HFF-Myc (cell line): ENCODE results near the gene KRTAP4-5.

Experiments
- DNase-seq: peaks from one replicate; pipeline ENCODE4 v3.0.0-alpha.2; 2011; ENCODE audit warnings: low read depth; ENCODE audit errors: extremely low read depth
- H3K4me3 ChIP-seq: replicated peaks from 2 replicates; pipeline ENCODE4 v1.5.1; 2011; ENCODE audit warnings: low read depth, mild to moderate bottlenecking, control low read depth, low read length
- CTCF ChIP-seq: IDR thresholded peaks from 2 replicates; pipeline ENCODE4 v1.5.1; 2012; ENCODE audit warnings: mild to moderate bottlenecking, low read depth, low read length, control low read depth; ENCODE audit errors: missing control alignments

KRTAP4-5 gene

GRCh38 chr17:41178843-41179616, 29.4 kb upstream of the KRTAP4-5 start:
- TF ChIP-seq CTCF: no peak
- no peak overlapping the region for H3K4me3 ChIP-seq
- no peak for DNase-seq

DNA sequence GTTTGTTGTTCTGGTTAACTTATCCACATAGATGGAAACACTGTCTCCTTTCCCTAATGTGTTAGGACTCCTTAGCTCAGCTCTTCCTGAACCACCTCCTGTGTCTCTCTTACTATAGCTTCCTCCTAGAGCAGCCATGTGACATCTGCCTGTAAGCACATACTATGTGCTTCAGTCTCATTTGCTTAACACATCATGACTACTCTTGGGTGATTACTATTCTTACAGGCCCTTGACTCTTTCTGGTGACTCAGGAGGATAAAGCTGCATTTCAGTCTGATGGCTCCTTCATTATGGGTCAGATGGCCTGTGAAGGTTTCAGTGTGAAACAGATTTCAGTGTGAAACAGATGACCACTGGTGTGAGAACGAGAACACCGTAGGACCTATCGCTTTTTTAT, 28.7 kb upstream of the KRTAP4-5 start:
- no peak for TF ChIP-seq CTCF
- no peak for DNase-seq
- H3K4me3 ChIP-seq: no peak overlapping the region

GRCh38 chr17:41177727-41178271, 28.2 kb upstream of the KRTAP4-5 start, which contains the start of gene KRTAP4-2:
TSS of gene KRTAP4-2 (minus strand) at chr17:41178221. CDS start at chr17:41178164, 57 bp downstream.
- H3K4me3 ChIP-seq: no peak within 1 kb of the TSS
- TF ChIP-seq CTCF: no peak
- no peak for DNase-seq

GRCh38 chr17:41176744-41177387, 27.2 kb upstream of the KRTAP4-5 start:
- TF ChIP-seq CTCF: no peak

DNA sequence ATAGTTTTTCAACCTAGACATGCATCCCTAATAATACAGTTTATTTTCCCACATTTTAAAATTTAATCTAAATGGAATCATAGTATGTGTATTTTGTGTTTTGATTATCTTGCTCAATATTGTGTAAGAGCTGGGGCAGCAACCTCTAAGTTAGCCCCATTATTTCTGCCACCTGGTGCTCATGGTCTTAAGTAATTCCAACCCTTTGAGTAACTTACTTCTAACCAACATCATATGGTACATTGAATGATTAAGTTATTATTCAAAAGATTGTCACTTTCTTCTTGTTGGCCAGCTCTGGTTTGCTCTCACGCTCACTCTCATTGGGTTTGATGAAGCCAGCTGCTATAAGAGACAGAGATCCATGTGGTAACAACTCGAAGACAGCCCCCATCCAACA, 22.3 kb upstream of the KRTAP4-5 start:
- no peak overlapping the region for H3K4me3 ChIP-seq
- no peak for TF ChIP-seq CTCF
- DNase-seq: no peak

More at GRCh38 chr17:41176744-41177387, 27.2 kb upstream of the KRTAP4-5 start:
- no peak overlapping the region for H3K4me3 ChIP-seq
- DNase-seq: no peak

- TF ChIP-seq CTCF: no peak
- no peak within 1 kb of the TSS for H3K4me3 ChIP-seq
- no peak for DNase-seq
Observed at GRCh38 chr17:41168121-41168520, 18.5 kb upstream of the KRTAP4-5 start, which contains the start of gene KRTAP4-3. TSS of gene KRTAP4-3 (minus strand) at chr17:41168221. CDS start at chr17:41168172, 49 bp downstream.
